Measurements from ENCODE around the gene GCK.
"Not testable (repeated sequence)": the region's sequence is repeated elsewhere in the genome, so short reads cannot be mapped to it uniquely, and the experiment has no call there.

- TF ChIP-seq CTCF, POLR2A (IDR thresholded peaks at IDR 0.05): not testable (repeated sequence)
These were observed 14.6 kb downstream of the GCK start for GRCh38 chr7:44174694-44174948.
